HCT116 (cell line): Measurements from ENCODE around the gene CREB3. TPM values are rescaled to one million over a fixed set of nuclear protein-coding genes. Genes with fewer than 3 reads are reported as not detected.

Experiments used
- ATAC-seq: fragments of 200-7000 bp; cut with Tn5 transposase; 2 replicates; pipeline ENCODE4 v1.9.1; 2020; ENCODE audit warnings: mild to moderate bottlenecking, moderate library complexity
- BruUV-seq: library from RNA; stranded (reverse); fragments of 400-500 nt; replicated peaks from 2 replicates; lab custom pipeline; 2021; lab: Mats Ljungman, UMichigan
- CTCF ChIA-PET: fragments of 300-600 bp; sonication (Branson Sonifier 250); formaldehyde crosslinking; loops from one replicate; lab custom pipeline; 2021; ENCODE audit warnings: antibody characterized with exemption; lab: Charles Lee
- POLR2A ChIA-PET: fragments of 300-600, 350-600 bp; sonication (Branson Sonifier 250); formaldehyde crosslinking; loops from one replicate; lab custom pipeline; 2021; ENCODE audit warnings: antibody characterized with exemption; lab: Charles Lee
- RAD21 ChIA-PET, 2 experiments: fragments of 300-600 bp; sonication (Branson Sonifier 250); formaldehyde crosslinking; loops; one replicate each; lab custom pipeline; 2023; ENCODE audit warnings: low total read pairs in 2 of 2; ENCODE audit not compliant: uncharacterized antibody in 2 of 2, unreplicated experiment in 2 of 2, low non-redundant PET in 1 of 2; lab: Charles Lee
- DNase-seq: peaks from one replicate; pipeline ENCODE4 v3.0.0-alpha.2; 2010; ENCODE audit warnings: low read depth, low spot score
- H2AFZ ChIP-seq: fragments of 200-600 bp; shearing (Covaris generic), sonication (generic); 2 replicates; pipeline ENCODE4 v1.6.1; 2017; ENCODE audit warnings: low read depth, mixed run types, mixed read lengths, antibody characterized with exemption, low read length; ENCODE audit not compliant: poor library complexity, severe bottlenecking
- H3K27ac ChIP-seq: 2 replicates; pipeline ENCODE4 v1.5.1; 2012; ENCODE audit warnings: low read depth, low read length
- H3K27me3 ChIP-seq: fragments of 200-600 bp; sonication (generic); 2 replicates; pipeline ENCODE4 v1.6.1; 2016; ENCODE audit warnings: mixed run types, low read length, mixed read lengths; ENCODE audit not compliant: insufficient read depth
- H3K36me3 ChIP-seq, 2 experiments: fragments of 200-500 bp in 1 of 2; fragments of 200-600 bp in 1 of 2; sonication (Bioruptor generic) in 1 of 2; sonication (generic) in 1 of 2; 2 replicates each; pipeline versions ENCODE4 v1.5.1 to v1.6.1; 2014 to 2016; ENCODE audit warnings: low read length in 2 of 2, inconsistent platforms in 1 of 2, mixed read lengths in 1 of 2, mixed run types in 1 of 2; ENCODE audit not compliant: insufficient read depth in 2 of 2, control insufficient read depth in 1 of 2
- H3K4me1 ChIP-seq, 2 experiments: fragments of 200-600 bp in 1 of 2; sonication (generic) in 1 of 2; 2 replicates each; pipeline versions ENCODE4 v1.5.1 to v1.6.1; 2012 to 2017; ENCODE audit warnings: low read length in 2 of 2, inconsistent platforms in 1 of 2, mild to moderate bottlenecking in 1 of 2, mixed read lengths in 1 of 2, mixed run types in 1 of 2, moderate library complexity in 1 of 2; ENCODE audit not compliant: insufficient read depth in 2 of 2, control insufficient read depth in 1 of 2
- H3K4me2 ChIP-seq: fragments of 200-600 bp; sonication (generic); 2 replicates; pipeline ENCODE4 v1.6.1; 2017; ENCODE audit warnings: mixed run types, low read length, mixed read lengths
- H3K4me3 ChIP-seq, 2 experiments: fragments of 200-600 bp in 1 of 2; sonication (generic) in 1 of 2; replicated peaks in 1 of 2; 2 replicates each; pipeline ENCODE4 v1.5.1; 2011 to 2016; ENCODE audit warnings: low read length in 2 of 2, control low read depth in 1 of 2, low read depth in 1 of 2, mild to moderate bottlenecking in 1 of 2, mixed read lengths in 1 of 2, mixed run types in 1 of 2
- H3K79me2 ChIP-seq: fragments of 200-600 bp; sonication (generic); 2 replicates; pipeline ENCODE4 v1.6.1; 2017; ENCODE audit warnings: mild to moderate bottlenecking, mixed run types, low read length, moderate library complexity, mixed read lengths; ENCODE audit not compliant: insufficient read depth
- H3K9ac ChIP-seq: fragments of 200-600 bp; sonication (generic); 2 replicates; pipeline ENCODE4 v1.6.1; 2016; ENCODE audit warnings: low read length, mixed read lengths
- H3K9me2 ChIP-seq: fragments of 200-600 bp; sonication (generic), shearing (Covaris generic); 2 replicates; pipeline ENCODE4 v1.6.1; 2017; ENCODE audit warnings: mixed run types, mild to moderate bottlenecking, moderate library complexity; ENCODE audit not compliant: insufficient read depth
- H3K9me3 ChIP-seq, 2 experiments: fragments of 200-500 bp in 1 of 2; fragments of 200-600 bp in 1 of 2; sonication (Bioruptor generic) in 1 of 2; sonication (generic) in 1 of 2; 2 replicates each; pipeline ENCODE4 v1.6.1; 2014 to 2017; ENCODE audit warnings: low read length in 2 of 2, mixed read lengths in 2 of 2, inconsistent platforms in 1 of 2, low read depth in 1 of 2, mild to moderate bottlenecking in 1 of 2, mixed run types in 1 of 2, moderate library complexity in 1 of 2; ENCODE audit not compliant: control insufficient read depth in 1 of 2, insufficient read depth in 1 of 2
- H4K20me1 ChIP-seq: fragments of 200-600 bp; sonication (generic), shearing (Covaris generic); 2 replicates; pipeline ENCODE4 v1.6.1; 2017; ENCODE audit warnings: mixed run types, mild to moderate bottlenecking, moderate library complexity; ENCODE audit not compliant: insufficient read depth
- CBX3 ChIP-seq: IDR thresholded peaks from 2 replicates; pipeline ENCODE4 v1.6.1; 2012; ENCODE audit warnings: low read depth
- CEBPB ChIP-seq: IDR thresholded peaks from 2 replicates; pipeline ENCODE4 v1.6.1; 2012; ENCODE audit warnings: low read depth
- EGR1 ChIP-seq: IDR thresholded peaks from 2 replicates; pipeline ENCODE4 v1.6.1; 2012; ENCODE audit warnings: low read depth
- ELF1 ChIP-seq: IDR thresholded peaks from 2 replicates; pipeline ENCODE4 v1.6.1; 2012; ENCODE audit warnings: low read depth, borderline replicate concordance
- EZH2phosphoT487 ChIP-seq: fragments of 200-600 bp; IDR thresholded peaks from 2 replicates; pipeline ENCODE4 v1.6.1; 2018; ENCODE audit warnings: antibody characterized with exemption, borderline replicate concordance
- FOSL1 ChIP-seq: IDR thresholded peaks from 2 replicates; pipeline ENCODE4 v1.6.1; 2012; ENCODE audit warnings: low read depth
- JUND ChIP-seq: IDR thresholded peaks from 2 replicates; pipeline ENCODE4 v1.6.1; 2012
- POLR2A ChIP-seq: IDR thresholded peaks from 2 replicates; pipeline ENCODE4 v1.7.0; 2011; ENCODE audit warnings: borderline replicate concordance; ENCODE audit not compliant: insufficient read depth, insufficient read length; ENCODE audit errors: extremely low read depth
- POLR2AphosphoS5 ChIP-seq: IDR thresholded peaks from 2 replicates; pipeline ENCODE4 v1.6.1; 2011; ENCODE audit warnings: mild to moderate bottlenecking, low read depth, low read length, moderate library complexity
- RAD21 ChIP-seq: IDR thresholded peaks from 2 replicates; pipeline ENCODE4 v1.6.1; 2012; ENCODE audit warnings: low read depth, mild to moderate bottlenecking
- SIN3A ChIP-seq: IDR thresholded peaks from 2 replicates; pipeline ENCODE4 v1.6.1; 2012; ENCODE audit warnings: low read depth
- SP1 ChIP-seq: IDR thresholded peaks from 2 replicates; pipeline ENCODE4 v1.6.1; 2012; ENCODE audit warnings: low read depth
- ZBTB33 ChIP-seq: IDR thresholded peaks from 2 replicates; pipeline ENCODE4 v1.6.1; 2011; ENCODE audit warnings: mild to moderate bottlenecking, low read length, moderate library complexity; ENCODE audit not compliant: insufficient replicate concordance; ENCODE audit errors: extremely low read depth
- ZFX ChIP-seq: fragments of 450-650 bp; IDR thresholded peaks from 2 replicates; pipeline ENCODE4 v1.6.1; 2017
- ZNF274 ChIP-seq: fragments of 200-500 bp; sonication (Bioruptor generic); IDR thresholded peaks from 2 replicates; pipeline ENCODE4 v1.6.1; 2014; ENCODE audit warnings: mild to moderate bottlenecking, low read depth, low read length, inconsistent platforms
- intact Hi-C: fragments of 100-400 bp; cut with micrococcal nuclease; formaldehyde crosslinking; loops from 2 replicates; pipeline ENCODE4 v1.10.0; 2022
- total RNA-seq: library from RNA; stranded (reverse); gene quantifications from one replicate; pipeline ENCODE4 v1.2.1, GENCODE V29; 2021; ENCODE audit not compliant: unreplicated experiment
- TF ChIP-seq, protein P1 (sequence below): IDR thresholded peaks from 2 replicates; pipeline ENCODE4 v1.6.1; 2012
- TF ChIP-seq, protein P2 (sequence below): IDR thresholded peaks from 2 replicates; pipeline ENCODE4 v1.6.1; 2012
- TF ChIP-seq, protein P3 (sequence below): IDR thresholded peaks from 2 replicates; pipeline ENCODE4 v1.6.1; 2012; ENCODE audit warnings: low read depth

The CREB3 gene
- total RNA-seq, 1 experiment from 2014 or later: 22.3 TPM

GRCh38 chr9:35717132-35717870 is 15.2 kb upstream of the CREB3 start:
- ATAC-seq (no peak), DNase-seq (no peak)
- POLR2A ChIA-PET: interaction anchor here (0.5 kb wide), 1 partner anchor 27 kb away, joined by 4 read pairs; no protein-coding TSS in a partner anchor
- Histone ChIP-seq H3K4me1 (no peaks in the 10 kb centered on the region), H3K9me3 (no peaks in the 10 kb centered on the region), H3K4me3 (no peak overlapping the region), H3K9me2 (no peaks in the 10 kb centered on the region), H3K9ac (no peak overlapping the region), H3K27ac (no peak overlapping the region), H4K20me1 (no peaks in the 10 kb centered on the region), H2AFZ (no peak overlapping the region), H3K4me2 (no peak overlapping the region), H3K27me3 (no peaks in the 10 kb centered on the region), H3K36me3 (peaks cover 78 to 82% of the 10 kb centered on the region in 2 experiments), H3K79me2 (no peaks in the 10 kb centered on the region)
- intact Hi-C loops: no loop called here
- TF ChIP-seq, protein P1, sequence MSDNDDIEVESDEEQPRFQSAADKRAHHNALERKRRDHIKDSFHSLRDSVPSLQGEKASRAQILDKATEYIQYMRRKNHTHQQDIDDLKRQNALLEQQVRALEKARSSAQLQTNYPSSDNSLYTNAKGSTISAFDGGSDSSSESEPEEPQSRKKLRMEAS: no peak
- TF ChIP-seq SIN3A (no peak), JUND (no peak), FOSL1 (no peak), CBX3 (no peak), POLR2AphosphoS5 (no peak), RAD21 (no peak), ZFX (no peak), ELF1 (no peak), POLR2A (no peak), ZBTB33 (no peak), EGR1 (no peak), EZH2phosphoT487 (no peak), ZNF274 (no peak), SP1 (no peak), CEBPB (no peak)
- TF ChIP-seq, protein P2, sequence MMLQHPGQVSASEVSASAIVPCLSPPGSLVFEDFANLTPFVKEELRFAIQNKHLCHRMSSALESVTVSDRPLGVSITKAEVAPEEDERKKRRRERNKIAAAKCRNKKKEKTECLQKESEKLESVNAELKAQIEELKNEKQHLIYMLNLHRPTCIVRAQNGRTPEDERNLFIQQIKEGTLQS: no peak
- TF ChIP-seq, protein P3, sequence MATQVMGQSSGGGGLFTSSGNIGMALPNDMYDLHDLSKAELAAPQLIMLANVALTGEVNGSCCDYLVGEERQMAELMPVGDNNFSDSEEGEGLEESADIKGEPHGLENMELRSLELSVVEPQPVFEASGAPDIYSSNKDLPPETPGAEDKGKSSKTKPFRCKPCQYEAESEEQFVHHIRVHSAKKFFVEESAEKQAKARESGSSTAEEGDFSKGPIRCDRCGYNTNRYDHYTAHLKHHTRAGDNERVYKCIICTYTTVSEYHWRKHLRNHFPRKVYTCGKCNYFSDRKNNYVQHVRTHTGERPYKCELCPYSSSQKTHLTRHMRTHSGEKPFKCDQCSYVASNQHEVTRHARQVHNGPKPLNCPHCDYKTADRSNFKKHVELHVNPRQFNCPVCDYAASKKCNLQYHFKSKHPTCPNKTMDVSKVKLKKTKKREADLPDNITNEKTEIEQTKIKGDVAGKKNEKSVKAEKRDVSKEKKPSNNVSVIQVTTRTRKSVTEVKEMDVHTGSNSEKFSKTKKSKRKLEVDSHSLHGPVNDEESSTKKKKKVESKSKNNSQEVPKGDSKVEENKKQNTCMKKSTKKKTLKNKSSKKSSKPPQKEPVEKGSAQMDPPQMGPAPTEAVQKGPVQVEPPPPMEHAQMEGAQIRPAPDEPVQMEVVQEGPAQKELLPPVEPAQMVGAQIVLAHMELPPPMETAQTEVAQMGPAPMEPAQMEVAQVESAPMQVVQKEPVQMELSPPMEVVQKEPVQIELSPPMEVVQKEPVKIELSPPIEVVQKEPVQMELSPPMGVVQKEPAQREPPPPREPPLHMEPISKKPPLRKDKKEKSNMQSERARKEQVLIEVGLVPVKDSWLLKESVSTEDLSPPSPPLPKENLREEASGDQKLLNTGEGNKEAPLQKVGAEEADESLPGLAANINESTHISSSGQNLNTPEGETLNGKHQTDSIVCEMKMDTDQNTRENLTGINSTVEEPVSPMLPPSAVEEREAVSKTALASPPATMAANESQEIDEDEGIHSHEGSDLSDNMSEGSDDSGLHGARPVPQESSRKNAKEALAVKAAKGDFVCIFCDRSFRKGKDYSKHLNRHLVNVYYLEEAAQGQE: no peak
- RAD21 ChIA-PET: no interaction called here
- CTCF ChIA-PET: interaction anchor here (1.0 kb wide), 1 partner anchor 21 kb away, joined by 3 read pairs; no protein-coding TSS in a partner anchor
- no TSS peak for BruUV-seq
